Hematopoietic multipotent progenitor cell treated with erythropoietin and hydrocortisone succinate and interleukin-3 and kit ligand, for 6 days (in vitro differentiated cells): Measurements from ENCODE around the gene SLC25A17.
"Not testable (repeated sequence)": the region's sequence is repeated elsewhere in the genome, so short reads cannot be mapped to it uniquely, and the experiment has no call there.

Source experiments
- DNase-seq: peaks from one replicate; pipeline ENCODE4 v3.0.0-alpha.2; 2015

SLC25A17 gene

GRCh38 chr22:40818192-40818746, 877 bp downstream of the SLC25A17 start:
- peak; percentile 52 for DNase-seq

GRCh38 chr22:40817737-40818136, 1.4 kb downstream of the SLC25A17 start:
- DNase-seq, result no peak

GRCh38 chr22:40813912-40814315, 5.2 kb downstream of the SLC25A17 start:
- peak; percentile 96 for DNase-seq

GRCh38 chr22:40808018-40808841, 10.9 kb downstream of the SLC25A17 start:
- no peak for DNase-seq

GRCh38 chr22:40806711-40807110, 12.4 kb downstream of the SLC25A17 start:
- no peak for DNase-seq

- DNase-seq, result no peak
These were observed 13.4 kb downstream of the SLC25A17 start for GRCh38 chr22:40805699-40806203.

GRCh38 chr22:40805239-40805638, 13.9 kb downstream of the SLC25A17 start:
- no peak for DNase-seq

GRCh38 chr22:40803321-40803720, 15.8 kb downstream of the SLC25A17 start:
- DNase-seq, result no peak

GRCh38 chr22:40799008-40799407, 20.1 kb downstream of the SLC25A17 start:
- no peak for DNase-seq

GRCh38 chr22:40797427-40797826, 21.7 kb downstream of the SLC25A17 start:
- DNase-seq, result no peak

- DNase-seq, result no peak
These were observed 26.7 kb downstream of the SLC25A17 start for GRCh38 chr22:40792451-40792850.

- no peak for DNase-seq
These were observed 27.9 kb downstream of the SLC25A17 start for GRCh38 chr22:40791241-40791640.

- DNase-seq, result no peak
These were observed 30.0 kb downstream of the SLC25A17 start for GRCh38 chr22:40789131-40789530.

- DNase-seq, result no peak
These were observed 36.6 kb downstream of the SLC25A17 start for GRCh38 chr22:40782521-40782920.

- DNase-seq, result not testable (repeated sequence)
These were observed 37.4 kb downstream of the SLC25A17 start for GRCh38 chr22:40781749-40782148.

GRCh38 chr22:40769761-40770160, 49.4 kb downstream of the SLC25A17 start:
- no peak for DNase-seq

- DNase-seq, result no peak
These were observed 50.9 kb downstream of the SLC25A17 start for GRCh38 chr22:40768206-40768605.

GRCh38 chr22:40766956-40767355, 52.2 kb downstream of the SLC25A17 start:
- no peak for DNase-seq

- no peak for DNase-seq
These were observed 54.2 kb downstream of the SLC25A17 start for GRCh38 chr22:40764763-40765441.

- no peak for DNase-seq
These were observed 59.8 kb downstream of the SLC25A17 start for GRCh38 chr22:40759294-40759840.

GRCh38 chr22:40758851-40759250, 60.3 kb downstream of the SLC25A17 start:
- DNase-seq, result not testable (repeated sequence)

- DNase-seq, result no peak
These were observed 60.8 kb downstream of the SLC25A17 start for GRCh38 chr22:40758390-40758789.

- DNase-seq, result no peak
These were observed 62.1 kb downstream of the SLC25A17 start for GRCh38 chr22:40757071-40757470.
